Large intestine (tissue), 3 donors: ENCODE data around the gene GPR18. TPM values are rescaled to one million over a fixed set of nuclear protein-coding genes. Genes with fewer than 3 reads are reported as not detected.

Experiments
- DNase-seq, 2 donors: peaks; one replicate each; pipeline versions ENCODE4 v3.0.0 to v3.0.0-alpha.2; 2013
- H3K27ac ChIP-seq: one replicate; pipeline ENCODE4 v1.5.1; 2013; ENCODE audit warnings: low read length
- H3K27me3 ChIP-seq: 2 replicates; pipeline ENCODE4 v1.6.1; 2013; ENCODE audit warnings: low read length; ENCODE audit not compliant: control insufficient read depth, insufficient read depth
- H3K36me3 ChIP-seq: 2 replicates; pipeline ENCODE4 v1.6.1; 2013; ENCODE audit warnings: low read length; ENCODE audit not compliant: control insufficient read depth, insufficient read depth
- H3K4me1 ChIP-seq: one replicate; pipeline ENCODE4 v1.6.1; 2013; ENCODE audit warnings: low read length; ENCODE audit not compliant: control insufficient read depth, insufficient read depth
- H3K4me3 ChIP-seq: one replicate; pipeline ENCODE4 v1.5.1; 2013; ENCODE audit warnings: low read length
- H3K9me3 ChIP-seq: one replicate; pipeline ENCODE4 v1.6.1; 2013; ENCODE audit warnings: mild to moderate bottlenecking, low read depth, low read length, moderate library complexity; ENCODE audit not compliant: control insufficient read depth
- WGBS: methylation state at CpG from one replicate; pipeline ENCODE4 v1.1.5; 2013; ENCODE audit warnings: low lambda C conversion rate; ENCODE audit not compliant: insufficient coverage; 5-methylcytosine and 5-hydroxymethylcytosine counted together
- polyA plus RNA-seq: library from polyadenylated mRNA; unstranded; fragments of 120-200 nt; gene quantifications from one replicate; pipeline ENCODE4 v1.2.1, GENCODE V29; 2013

GPR18 gene
- polyA plus RNA-seq, 1 donor = 0.94 TPM

GRCh38 chr13:99290894-99291293 lies 32.7 kb upstream of the GPR18 start:
- no peak for DNase-seq
- Histone ChIP-seq H3K4me1 (peaks cover 5% of the 10 kb centered on the region), H3K36me3 (peaks cover 10% of the 10 kb centered on the region), H3K27ac (no peak overlapping the region), H3K4me3 (no peak overlapping the region), H3K27me3 (no peaks in the 10 kb centered on the region), H3K9me3 (no peaks in the 10 kb centered on the region)
- no CpG with 5 or more reads among the region's 3 CpGs for WGBS

- WGBS = no CpG with 5 or more reads among the region's 7 CpGs
- DNase-seq = no peak
- H3K27me3 ChIP-seq = no peaks in the 10 kb centered on the region
- peaks cover 5% of the 10 kb centered on the region for H3K4me1 ChIP-seq
- H3K27ac ChIP-seq = no peak overlapping the region
- no peaks in the 10 kb centered on the region for H3K9me3 ChIP-seq
- H3K36me3 ChIP-seq = peaks cover 8% of the 10 kb centered on the region
- no peak overlapping the region for H3K4me3 ChIP-seq
Observed at GRCh38 chr13:99289674-99290337, 31.6 kb upstream of the GPR18 start.

GRCh38 chr13:99289271-99289670 lies 31.1 kb upstream of the GPR18 start:
- H3K4me1 ChIP-seq = peaks cover 5% of the 10 kb centered on the region

GRCh38 chr13:99288089-99288488 lies 29.9 kb upstream of the GPR18 start:
- Histone ChIP-seq H3K4me3 (no peak overlapping the region), H3K36me3 (peaks cover 8% of the 10 kb centered on the region), H3K9me3 (no peaks in the 10 kb centered on the region), H3K27ac (no peak overlapping the region), H3K4me1 (no peaks in the 10 kb centered on the region), H3K27me3 (no peaks in the 10 kb centered on the region)
- WGBS = no CpG with 5 or more reads among the region's 2 CpGs
- DNase-seq = no peak

More at GRCh38 chr13:99289271-99289670, 31.1 kb upstream of the GPR18 start:
- H3K9me3 ChIP-seq = no peaks in the 10 kb centered on the region
- no peaks in the 10 kb centered on the region for H3K27me3 ChIP-seq
- DNase-seq = no peak
- peaks cover 8% of the 10 kb centered on the region for H3K36me3 ChIP-seq
- H3K27ac ChIP-seq = no peak overlapping the region
- no peak overlapping the region for H3K4me3 ChIP-seq
- 81% methylated on average over 2 of the region's 2 CpGs for WGBS

GRCh38 chr13:99287551-99287950 lies 29.4 kb upstream of the GPR18 start:
- no peak overlapping the region for H3K27ac ChIP-seq
- 100% methylated on average over 1 of the region's 4 CpGs for WGBS
- no peak overlapping the region for H3K4me3 ChIP-seq
- H3K9me3 ChIP-seq = no peaks in the 10 kb centered on the region
- H3K36me3 ChIP-seq = peaks cover 8% of the 10 kb centered on the region
- no peaks in the 10 kb centered on the region for H3K4me1 ChIP-seq
- H3K27me3 ChIP-seq = no peaks in the 10 kb centered on the region
- DNase-seq = no peak

GRCh38 chr13:99285432-99286182 lies 27.4 kb upstream of the GPR18 start:
- Histone ChIP-seq H3K27me3 (no peaks in the 10 kb centered on the region), H3K4me3 (no peak overlapping the region), H3K4me1 (no peaks in the 10 kb centered on the region), H3K27ac (no peak overlapping the region), H3K36me3 (peaks cover 13% of the 10 kb centered on the region), H3K9me3 (no peaks in the 10 kb centered on the region)
- peak in 1 of 2 donors; percentile 39 for DNase-seq
- no CpG with 5 or more reads among the region's 10 CpGs for WGBS

- DNase-seq = no peak
- H3K4me3 ChIP-seq = no peak overlapping the region
Observed at GRCh38 chr13:99282264-99283231, 24.4 kb upstream of the GPR18 start.

GRCh38 chr13:99281811-99282263 lies 23.7 kb upstream of the GPR18 start:
- Histone ChIP-seq H3K27ac (no peak overlapping the region), H3K4me3 (no peak overlapping the region), H3K4me1 (no peaks in the 10 kb centered on the region), H3K9me3 (no peaks in the 10 kb centered on the region), H3K36me3 (peaks cover 19% of the 10 kb centered on the region), H3K27me3 (no peaks in the 10 kb centered on the region)
- WGBS = no CpG with 5 or more reads among the region's 5 CpGs
- no peak for DNase-seq

More at GRCh38 chr13:99282264-99283231, 24.4 kb upstream of the GPR18 start:
- H3K27me3 ChIP-seq = no peaks in the 10 kb centered on the region
- H3K9me3 ChIP-seq = no peaks in the 10 kb centered on the region
- no peaks in the 10 kb centered on the region for H3K4me1 ChIP-seq
- 60% methylated on average over 1 of the region's 1 CpG for WGBS
- peaks cover 18% of the 10 kb centered on the region for H3K36me3 ChIP-seq
- H3K27ac ChIP-seq = no peak overlapping the region

- no peak for DNase-seq
- no peak overlapping the region for H3K4me3 ChIP-seq
- H3K36me3 ChIP-seq = peaks cover 17% of the 10 kb centered on the region
- no peaks in the 10 kb centered on the region for H3K27me3 ChIP-seq
- WGBS = 80% methylated on average over 1 of the region's 3 CpGs
- H3K9me3 ChIP-seq = no peaks in the 10 kb centered on the region
- no peaks in the 10 kb centered on the region for H3K4me1 ChIP-seq
- H3K27ac ChIP-seq = no peak overlapping the region
Observed at GRCh38 chr13:99280166-99280565, 22.0 kb upstream of the GPR18 start.

- Histone ChIP-seq H3K9me3 (no peaks in the 10 kb centered on the region), H3K27ac (no peak overlapping the region), H3K4me1 (no peaks in the 10 kb centered on the region), H3K4me3 (no peak overlapping the region), H3K27me3 (no peaks in the 10 kb centered on the region), H3K36me3 (peaks cover 21% of the 10 kb centered on the region)
- no CpG with 5 or more reads among the region's 2 CpGs for WGBS
- no peak for DNase-seq
Observed at GRCh38 chr13:99279637-99280036, 21.5 kb upstream of the GPR18 start.
